GM23338 (cell line): Measurements from ENCODE around the gene ZCCHC14. TPM values are rescaled to one million over a fixed set of nuclear protein-coding genes. Genes with fewer than 3 reads are reported as not detected.
"Not testable (repeated sequence)": the region's sequence is repeated elsewhere in the genome, so short reads cannot be mapped to it uniquely, and the experiment has no call there.

Source experiments
- ATAC-seq: fragments of 200-7000 bp; cut with Tn5 transposase; 3 replicates; pipeline ENCODE4 v1.9.1; 2020
- DNase-seq: peaks from one replicate; pipeline ENCODE4 v3.0.0-alpha.2; 2015; ENCODE audit warnings: low spot score
- H2AFZ ChIP-seq: fragments of 200-600 bp; sonication (generic); 2 replicates; pipeline ENCODE4 v1.8.0; 2016; ENCODE audit warnings: antibody characterized with exemption, mild to moderate bottlenecking, moderate library complexity
- H3F3A ChIP-seq: fragments of 200-600 bp; sonication (generic); replicated peaks from 2 replicates; pipeline ENCODE4 v1.8.0; 2017; ENCODE audit warnings: antibody characterized with exemption, mixed run types, low read depth
- H3K27ac ChIP-seq: fragments of 200-600 bp; sonication (generic); 2 replicates; pipeline ENCODE4 v1.6.1; 2016; ENCODE audit warnings: low read depth
- H3K27me3 ChIP-seq: fragments of 200-600 bp; sonication (generic); 2 replicates; pipeline ENCODE4 v1.8.0; 2016; ENCODE audit warnings: mild to moderate bottlenecking, mixed run types, moderate library complexity; ENCODE audit not compliant: insufficient read depth
- H3K36me3 ChIP-seq: fragments of 200-600 bp; sonication (generic); 2 replicates; pipeline ENCODE4 v1.8.0; 2016; ENCODE audit warnings: mild to moderate bottlenecking; ENCODE audit not compliant: insufficient read depth
- H3K4me1 ChIP-seq: fragments of 200-600 bp; sonication (generic); 2 replicates; pipeline ENCODE4 v1.8.0; 2016; ENCODE audit warnings: mild to moderate bottlenecking, moderate library complexity; ENCODE audit not compliant: insufficient read depth
- H3K4me2 ChIP-seq: fragments of 200-600 bp; sonication (generic); 2 replicates; pipeline ENCODE4 v1.7.1; 2017; ENCODE audit warnings: mixed run types
- H3K4me3 ChIP-seq: fragments of 200-600 bp; sonication (generic); 2 replicates; pipeline ENCODE4 v1.6.1; 2016; ENCODE audit warnings: mixed run types
- H3K79me2 ChIP-seq: fragments of 200-600 bp; sonication (generic); replicated peaks from 2 replicates; pipeline ENCODE4 v1.8.0; 2017; ENCODE audit warnings: mild to moderate bottlenecking; ENCODE audit not compliant: insufficient read depth
- H3K9me2 ChIP-seq: fragments of 200-600 bp; sonication (generic); 2 replicates; pipeline ENCODE4 v1.8.0; 2017; ENCODE audit not compliant: insufficient read depth
- H4K20me1 ChIP-seq: fragments of 200-600 bp; sonication (generic); replicated peaks from 2 replicates; pipeline ENCODE4 v1.8.0; 2017; ENCODE audit warnings: mild to moderate bottlenecking; ENCODE audit not compliant: insufficient read depth
- H3K27ac Mint-ChIP-seq: 2 replicates; pipeline ENCODE4 v1.8.0; 2020; ENCODE audit warnings: inconsistent platforms, mild to moderate bottlenecking, moderate library complexity, mixed read lengths
- H3K27me3 Mint-ChIP-seq: 3 replicates; pipeline ENCODE4 v1.8.0; 2022; ENCODE audit warnings: low read depth, mild to moderate bottlenecking, moderate library complexity, mixed read lengths, inconsistent platforms; ENCODE audit not compliant: insufficient read depth, poor library complexity
- H3K36me3 Mint-ChIP-seq: 3 replicates; pipeline ENCODE4 v1.8.0; 2021; ENCODE audit warnings: low read depth, mild to moderate bottlenecking, inconsistent platforms, moderate library complexity, mixed read lengths
- H3K4me1 Mint-ChIP-seq: 3 replicates; pipeline ENCODE4 v1.8.0; 2020; ENCODE audit warnings: mild to moderate bottlenecking, inconsistent platforms, mixed read lengths
- H3K4me3 Mint-ChIP-seq: 3 replicates; pipeline ENCODE4 v1.8.0; 2021; ENCODE audit warnings: moderate library complexity, mild to moderate bottlenecking, inconsistent platforms, mixed read lengths
- H3K9me3 Mint-ChIP-seq: 3 replicates; pipeline ENCODE4 v1.8.0; 2020; ENCODE audit warnings: moderate library complexity, mild to moderate bottlenecking, inconsistent platforms, mixed read lengths
- EZH2 ChIP-seq: fragments of 200-600 bp; sonication (generic); IDR thresholded peaks from one replicate; pipeline ENCODE4 v1.8.0; 2017; ENCODE audit warnings: antibody characterized with exemption, mild to moderate bottlenecking, low read depth; ENCODE audit not compliant: unreplicated experiment
- EZH2phosphoT487 ChIP-seq: fragments of 200-600 bp; sonication (generic); IDR thresholded peaks from one replicate; pipeline ENCODE4 v1.8.1; 2018; ENCODE audit warnings: antibody characterized with exemption; ENCODE audit not compliant: unreplicated experiment
- ZNF114 ChIP-seq: fragments of 250-450 bp; sonication (Bioruptor Pico); IDR thresholded peaks from 2 replicates; pipeline ENCODE4 v1.5.0; 2020; ENCODE audit warnings: mild to moderate bottlenecking, moderate library complexity
- polyA plus RNA-seq: library from polyadenylated mRNA; unstranded; fragments of >200 nt; fragmentation: Nextera tagmentation; extraction: Ambion mirVana; gene quantifications from 2 replicates; pipeline ENCODE4 v1.2.1, GENCODE V29; 2016
- total RNA-seq: library from RNA; depleted of rRNA; stranded (reverse); fragments of >200 nt; shearing (Covaris generic); gene quantifications from 2 replicates; pipeline ENCODE4 v1.2.3, GENCODE V29; 2014
- TF ChIP-seq, protein P1 (sequence below): IDR thresholded peaks from one replicate; pipeline ENCODE4 v1.6.1; 2018; ENCODE audit warnings: antibody characterized with exemption; ENCODE audit not compliant: unreplicated experiment
- TF ChIP-seq, protein P2 (sequence below): fragments of 250-450 bp; sonication (Bioruptor Pico); IDR thresholded peaks from 2 replicates; pipeline ENCODE4 v1.5.0; 2020; ENCODE audit warnings: mild to moderate bottlenecking, moderate library complexity

The ZCCHC14 gene
- total and polyA plus RNA-seq, 2 experiments from 2014 or later = 6.8 to 22.4 TPM

GRCh38 chr16:87489434-87490045 lies 3.3 kb downstream of the ZCCHC14 start:
- Mint-ChIP-seq H3K36me3 (peaks cover 3% of the 10 kb centered on the region; the same call in 1 of the 3 replicates), H3K4me1 (peaks cover 49% of the 10 kb centered on the region), H3K4me3 (peak overlapping the region; percentile 73; the same call in 1 of the 3 replicates), H3K27me3 (peaks cover 16% of the 10 kb centered on the region), H3K27ac (no peak overlapping the region), H3K9me3 (no peaks in the 10 kb centered on the region; the same call in 2 of the 3 replicates)
- Histone ChIP-seq H3F3A (no peaks in the 10 kb centered on the region), H3K27me3 (peaks cover 14% of the 10 kb centered on the region), H3K4me3 (peak overlapping the region; percentile 61; the same call in 1 of the 2 replicates), H2AFZ (no peak overlapping the region), H3K27ac (no peak overlapping the region), H3K4me2 (peak overlapping the region; percentile 83; the same call in 1 of the 2 replicates), H3K36me3 (no peaks in the 10 kb centered on the region), H3K79me2 (peaks cover 64% of the 10 kb centered on the region), H3K4me1 (peaks cover 21% of the 10 kb centered on the region), H3K9me2 (no peaks in the 10 kb centered on the region), H4K20me1 (peaks cover 53% of the 10 kb centered on the region)
- ATAC-seq (no peak), DNase-seq (no peak)
- TF ChIP-seq EZH2 = no peak
- TF ChIP-seq, protein P1, sequence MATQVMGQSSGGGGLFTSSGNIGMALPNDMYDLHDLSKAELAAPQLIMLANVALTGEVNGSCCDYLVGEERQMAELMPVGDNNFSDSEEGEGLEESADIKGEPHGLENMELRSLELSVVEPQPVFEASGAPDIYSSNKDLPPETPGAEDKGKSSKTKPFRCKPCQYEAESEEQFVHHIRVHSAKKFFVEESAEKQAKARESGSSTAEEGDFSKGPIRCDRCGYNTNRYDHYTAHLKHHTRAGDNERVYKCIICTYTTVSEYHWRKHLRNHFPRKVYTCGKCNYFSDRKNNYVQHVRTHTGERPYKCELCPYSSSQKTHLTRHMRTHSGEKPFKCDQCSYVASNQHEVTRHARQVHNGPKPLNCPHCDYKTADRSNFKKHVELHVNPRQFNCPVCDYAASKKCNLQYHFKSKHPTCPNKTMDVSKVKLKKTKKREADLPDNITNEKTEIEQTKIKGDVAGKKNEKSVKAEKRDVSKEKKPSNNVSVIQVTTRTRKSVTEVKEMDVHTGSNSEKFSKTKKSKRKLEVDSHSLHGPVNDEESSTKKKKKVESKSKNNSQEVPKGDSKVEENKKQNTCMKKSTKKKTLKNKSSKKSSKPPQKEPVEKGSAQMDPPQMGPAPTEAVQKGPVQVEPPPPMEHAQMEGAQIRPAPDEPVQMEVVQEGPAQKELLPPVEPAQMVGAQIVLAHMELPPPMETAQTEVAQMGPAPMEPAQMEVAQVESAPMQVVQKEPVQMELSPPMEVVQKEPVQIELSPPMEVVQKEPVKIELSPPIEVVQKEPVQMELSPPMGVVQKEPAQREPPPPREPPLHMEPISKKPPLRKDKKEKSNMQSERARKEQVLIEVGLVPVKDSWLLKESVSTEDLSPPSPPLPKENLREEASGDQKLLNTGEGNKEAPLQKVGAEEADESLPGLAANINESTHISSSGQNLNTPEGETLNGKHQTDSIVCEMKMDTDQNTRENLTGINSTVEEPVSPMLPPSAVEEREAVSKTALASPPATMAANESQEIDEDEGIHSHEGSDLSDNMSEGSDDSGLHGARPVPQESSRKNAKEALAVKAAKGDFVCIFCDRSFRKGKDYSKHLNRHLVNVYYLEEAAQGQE = no peak
- TF ChIP-seq ZNF114 = no peak

DNA sequence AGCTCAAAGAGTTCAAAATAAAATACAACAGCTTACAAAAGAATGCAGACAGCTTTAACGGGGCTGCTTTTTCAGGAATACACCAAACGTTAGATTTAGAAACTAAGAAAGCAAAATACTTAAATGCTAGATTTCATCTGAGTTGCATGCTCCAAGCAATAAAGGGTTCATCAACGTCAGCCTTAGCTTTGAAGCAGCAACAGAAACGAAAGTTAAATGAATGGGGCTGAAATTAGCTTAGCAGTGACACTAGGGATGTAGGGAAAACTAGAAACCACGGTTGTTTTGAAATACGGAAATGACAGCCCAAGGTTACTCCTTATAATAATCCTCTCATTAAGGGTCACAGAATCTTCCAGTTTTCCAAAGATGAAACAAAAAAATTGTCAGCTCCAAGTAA lies 3.9 kb downstream of the ZCCHC14 start:
- peaks cover 69% of the 10 kb centered on the region for H3K79me2 ChIP-seq
- H3K36me3 ChIP-seq, ATAC-seq, H2AFZ ChIP-seq, H3K36me3 Mint-ChIP-seq, H3K4me3 Mint-ChIP-seq, H3K27ac Mint-ChIP-seq, H3K4me2 ChIP-seq, H3K4me3 ChIP-seq, DNase-seq, H3K9me2 ChIP-seq, H3K9me3 Mint-ChIP-seq, H3K27ac ChIP-seq, H3F3A ChIP-seq: not testable (repeated sequence)
- H3K27me3 ChIP-seq = peaks cover 14% of the 10 kb centered on the region
- peaks cover 21% of the 10 kb centered on the region for H3K4me1 ChIP-seq
- H4K20me1 ChIP-seq = peaks cover 58% of the 10 kb centered on the region
- H3K27me3 Mint-ChIP-seq = peaks cover 16% of the 10 kb centered on the region
- H3K4me1 Mint-ChIP-seq = peaks cover 46% of the 10 kb centered on the region

DNA sequence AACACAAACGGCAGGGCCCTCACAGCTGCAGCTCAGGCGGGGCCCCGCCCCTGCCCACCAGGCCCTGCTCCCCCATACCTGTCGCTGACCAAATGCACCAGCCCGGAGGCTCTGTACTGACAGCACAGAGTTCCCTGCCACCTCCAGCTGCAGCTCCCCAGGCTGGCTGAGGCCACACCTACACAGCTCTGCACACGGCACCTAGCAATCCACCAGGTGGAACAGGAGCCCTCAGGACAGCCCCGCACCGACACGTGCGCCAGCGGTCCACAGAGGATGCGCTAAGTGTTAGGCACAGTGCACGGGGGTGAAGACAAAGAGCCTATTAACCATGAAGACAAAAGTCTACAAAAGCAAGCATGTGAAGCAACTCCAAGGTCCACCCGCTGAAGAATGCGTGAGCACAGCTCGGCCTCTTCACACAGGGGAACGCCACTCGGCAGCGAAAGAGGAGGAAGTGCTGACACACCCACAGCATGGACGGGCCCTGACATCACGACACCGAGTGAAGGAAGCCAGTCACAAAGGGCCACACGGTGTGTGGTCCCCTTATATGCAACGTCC lies 5.4 kb downstream of the ZCCHC14 start:
- H3K4me3 ChIP-seq = peak overlapping the region; percentile 48
- Mint-ChIP-seq H3K36me3 (peaks cover 3% of the 10 kb centered on the region; the same call in 1 of the 3 replicates), H3K4me1 (peaks cover 45% of the 10 kb centered on the region), H3K9me3 (no peaks in the 10 kb centered on the region; the same call in 2 of the 3 replicates), H3K27ac (peak overlapping the region; percentile 71), H3K4me3 (peak overlapping the region; percentile 80), H3K27me3 (peaks cover 8% of the 10 kb centered on the region)
- H3K27ac ChIP-seq = no peak overlapping the region
- H3K4me1 ChIP-seq = peaks cover 21% of the 10 kb centered on the region
- no peaks in the 10 kb centered on the region for H3K9me2 ChIP-seq
- ATAC-seq (peak; percentile 88), DNase-seq (peak; percentile 84)
- peaks cover 61% of the 10 kb centered on the region for H4K20me1 ChIP-seq
- peaks cover 84% of the 10 kb centered on the region for H3K79me2 ChIP-seq
- H3K27me3 ChIP-seq = peaks cover 14% of the 10 kb centered on the region
- H3K4me2 ChIP-seq = peak overlapping the region; percentile 89
- no peaks in the 10 kb centered on the region for H3K36me3 ChIP-seq
- no peak overlapping the region for H2AFZ ChIP-seq
- H3F3A ChIP-seq = no peaks in the 10 kb centered on the region
- TF ChIP-seq, protein P2, sequence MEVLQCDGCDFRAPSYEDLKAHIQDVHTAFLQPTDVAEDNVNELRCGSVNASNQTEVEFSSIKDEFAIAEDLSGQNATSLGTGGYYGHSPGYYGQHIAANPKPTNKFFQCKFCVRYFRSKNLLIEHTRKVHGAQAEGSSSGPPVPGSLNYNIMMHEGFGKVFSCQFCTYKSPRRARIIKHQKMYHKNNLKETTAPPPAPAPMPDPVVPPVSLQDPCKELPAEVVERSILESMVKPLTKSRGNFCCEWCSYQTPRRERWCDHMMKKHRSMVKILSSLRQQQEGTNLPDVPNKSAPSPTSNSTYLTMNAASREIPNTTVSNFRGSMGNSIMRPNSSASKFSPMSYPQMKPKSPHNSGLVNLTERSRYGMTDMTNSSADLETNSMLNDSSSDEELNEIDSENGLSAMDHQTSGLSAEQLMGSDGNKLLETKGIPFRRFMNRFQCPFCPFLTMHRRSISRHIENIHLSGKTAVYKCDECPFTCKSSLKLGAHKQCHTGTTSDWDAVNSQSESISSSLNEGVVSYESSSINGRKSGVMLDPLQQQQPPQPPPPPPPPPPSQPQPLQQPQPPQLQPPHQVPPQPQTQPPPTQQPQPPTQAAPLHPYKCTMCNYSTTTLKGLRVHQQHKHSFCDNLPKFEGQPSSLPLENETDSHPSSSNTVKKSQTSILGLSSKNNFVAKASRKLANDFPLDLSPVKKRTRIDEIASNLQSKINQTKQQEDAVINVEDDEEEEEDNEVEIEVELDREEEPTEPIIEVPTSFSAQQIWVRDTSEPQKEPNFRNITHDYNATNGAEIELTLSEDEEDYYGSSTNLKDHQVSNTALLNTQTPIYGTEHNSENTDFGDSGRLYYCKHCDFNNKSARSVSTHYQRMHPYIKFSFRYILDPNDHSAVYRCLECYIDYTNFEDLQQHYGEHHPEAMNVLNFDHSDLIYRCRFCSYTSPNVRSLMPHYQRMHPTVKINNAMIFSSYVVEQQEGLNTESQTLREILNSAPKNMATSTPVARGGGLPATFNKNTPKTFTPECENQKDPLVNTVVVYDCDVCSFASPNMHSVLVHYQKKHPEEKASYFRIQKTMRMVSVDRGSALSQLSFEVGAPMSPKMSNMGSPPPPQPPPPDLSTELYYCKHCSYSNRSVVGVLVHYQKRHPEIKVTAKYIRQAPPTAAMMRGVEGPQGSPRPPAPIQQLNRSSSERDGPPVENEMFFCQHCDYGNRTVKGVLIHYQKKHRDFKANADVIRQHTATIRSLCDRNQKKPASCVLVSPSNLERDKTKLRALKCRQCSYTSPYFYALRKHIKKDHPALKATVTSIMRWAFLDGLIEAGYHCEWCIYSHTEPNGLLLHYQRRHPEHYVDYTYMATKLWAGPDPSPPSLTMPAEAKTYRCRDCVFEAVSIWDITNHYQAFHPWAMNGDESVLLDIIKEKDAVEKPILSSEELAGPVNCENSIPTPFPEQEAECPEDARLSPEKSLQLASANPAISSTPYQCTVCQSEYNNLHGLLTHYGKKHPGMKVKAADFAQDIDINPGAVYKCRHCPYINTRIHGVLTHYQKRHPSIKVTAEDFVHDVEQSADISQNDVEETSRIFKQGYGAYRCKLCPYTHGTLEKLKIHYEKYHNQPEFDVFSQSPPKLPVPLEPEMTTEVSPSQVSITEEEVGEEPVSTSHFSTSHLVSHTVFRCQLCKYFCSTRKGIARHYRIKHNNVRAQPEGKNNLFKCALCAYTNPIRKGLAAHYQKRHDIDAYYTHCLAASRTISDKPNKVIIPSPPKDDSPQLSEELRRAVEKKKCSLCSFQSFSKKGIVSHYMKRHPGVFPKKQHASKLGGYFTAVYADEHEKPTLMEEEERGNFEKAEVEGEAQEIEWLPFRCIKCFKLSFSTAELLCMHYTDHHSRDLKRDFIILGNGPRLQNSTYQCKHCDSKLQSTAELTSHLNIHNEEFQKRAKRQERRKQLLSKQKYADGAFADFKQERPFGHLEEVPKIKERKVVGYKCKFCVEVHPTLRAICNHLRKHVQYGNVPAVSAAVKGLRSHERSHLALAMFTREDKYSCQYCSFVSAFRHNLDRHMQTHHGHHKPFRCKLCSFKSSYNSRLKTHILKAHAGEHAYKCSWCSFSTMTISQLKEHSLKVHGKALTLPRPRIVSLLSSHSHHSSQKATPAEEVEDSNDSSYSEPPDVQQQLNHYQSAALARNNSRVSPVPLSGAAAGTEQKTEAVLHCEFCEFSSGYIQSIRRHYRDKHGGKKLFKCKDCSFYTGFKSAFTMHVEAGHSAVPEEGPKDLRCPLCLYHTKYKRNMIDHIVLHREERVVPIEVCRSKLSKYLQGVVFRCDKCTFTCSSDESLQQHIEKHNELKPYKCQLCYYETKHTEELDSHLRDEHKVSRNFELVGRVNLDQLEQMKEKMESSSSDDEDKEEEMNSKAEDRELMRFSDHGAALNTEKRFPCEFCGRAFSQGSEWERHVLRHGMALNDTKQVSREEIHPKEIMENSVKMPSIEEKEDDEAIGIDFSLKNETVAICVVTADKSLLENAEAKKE (CRISPR knock-in tag) = no peak
- TF ChIP-seq EZH2phosphoT487 (no peak), ZNF114 (no peak)
